Measurements from ENCODE around the gene CDKN2B.
A peak's percentile ranks its signal among the peaks of the same experiment; 100 is the strongest.
"Not testable (repeated sequence)": the region's sequence is repeated elsewhere in the genome, so short reads cannot be mapped to it uniquely, and the experiment has no call there.

The CDKN2B gene, protein sequence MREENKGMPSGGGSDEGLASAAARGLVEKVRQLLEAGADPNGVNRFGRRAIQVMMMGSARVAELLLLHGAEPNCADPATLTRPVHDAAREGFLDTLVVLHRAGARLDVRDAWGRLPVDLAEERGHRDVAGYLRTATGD

GRCh38 chr9:22008717-22009505 is at the start of gene CDKN2B:
TSS of gene CDKN2B (minus strand) at chr9:22009305. CDS start at chr9:22008953, 352 bp downstream.
- DNase-seq, result peak; percentile 70

DNA sequence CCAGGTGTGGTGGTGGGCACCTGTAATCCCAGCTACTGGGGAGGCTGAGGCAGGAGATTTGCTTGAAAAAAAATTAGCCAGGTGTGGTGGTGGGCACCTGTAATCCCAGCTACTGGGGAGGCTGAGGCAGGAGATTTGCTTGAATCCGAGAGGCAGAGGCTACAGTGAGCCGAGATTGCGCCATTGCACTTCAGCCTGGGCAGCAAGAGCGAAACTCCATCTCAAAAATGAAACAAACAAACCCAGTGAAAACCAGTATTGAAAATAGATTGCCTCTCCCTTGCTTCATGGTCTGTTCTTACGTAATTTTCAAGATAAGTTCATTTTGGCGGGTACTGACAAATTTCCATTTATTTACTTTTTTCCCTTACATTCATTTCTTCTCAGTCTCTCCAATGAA is 48.9 kb upstream of the CDKN2B start:
- not testable (repeated sequence) for DNase-seq

- DNase-seq, result no peak
Observed at GRCh38 chr9:22056402-22056801, 47.3 kb upstream of the CDKN2B start.

GRCh38 chr9:22055090-22055489 is 46.0 kb upstream of the CDKN2B start:
- no peak for DNase-seq

- no peak for DNase-seq
Observed at GRCh38 chr9:22054529-22054928, 45.4 kb upstream of the CDKN2B start.

- DNase-seq, result no peak
Observed at GRCh38 chr9:22054076-22054475, 45.0 kb upstream of the CDKN2B start.

- DNase-seq, result no peak
Observed at GRCh38 chr9:22053178-22053577, 44.1 kb upstream of the CDKN2B start.

GRCh38 chr9:22052376-22052945 is 43.4 kb upstream of the CDKN2B start:
- DNase-seq, result no peak

DNA sequence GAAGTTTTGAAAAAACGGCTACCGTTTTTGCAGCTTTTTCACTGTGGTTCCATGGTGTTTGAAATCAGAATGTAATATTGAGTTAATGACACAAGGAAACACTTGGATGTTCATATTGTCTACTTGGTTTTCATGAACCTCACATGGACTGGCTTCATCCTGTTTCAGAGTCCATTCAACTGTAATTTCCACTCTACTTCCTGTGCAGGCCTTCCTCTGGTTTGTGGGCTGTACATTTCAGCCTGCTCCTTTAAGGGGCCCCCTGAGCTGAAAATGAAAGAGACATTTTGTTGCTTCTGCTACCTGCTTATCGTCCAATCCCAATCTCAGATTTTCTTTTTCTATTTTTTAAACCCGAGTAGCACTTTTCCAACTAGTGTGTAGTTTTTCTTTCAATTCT is 41.8 kb upstream of the CDKN2B start:
- no peak for DNase-seq

GRCh38 chr9:22049411-22049810 is 40.3 kb upstream of the CDKN2B start:
- no peak for DNase-seq

DNA sequence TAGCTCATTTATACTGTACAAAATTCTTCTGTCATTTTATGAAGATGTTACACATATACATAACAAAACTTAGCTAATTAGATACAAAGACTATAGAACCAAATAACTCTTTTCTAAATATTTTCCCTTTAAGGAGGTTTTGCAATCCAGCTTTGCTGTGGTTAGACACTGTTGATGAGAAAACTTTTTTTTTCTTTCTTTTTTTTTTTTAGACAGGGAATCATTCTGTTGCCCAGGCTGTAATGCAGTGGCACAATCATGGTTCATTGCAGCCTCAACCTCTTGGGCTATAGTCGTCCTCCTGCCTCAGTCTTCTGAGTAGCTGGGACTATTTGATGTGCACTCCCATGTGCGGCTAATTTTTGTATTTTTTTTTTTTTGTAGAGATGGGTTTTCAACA is 38.5 kb upstream of the CDKN2B start:
- DNase-seq, result no peak

DNA sequence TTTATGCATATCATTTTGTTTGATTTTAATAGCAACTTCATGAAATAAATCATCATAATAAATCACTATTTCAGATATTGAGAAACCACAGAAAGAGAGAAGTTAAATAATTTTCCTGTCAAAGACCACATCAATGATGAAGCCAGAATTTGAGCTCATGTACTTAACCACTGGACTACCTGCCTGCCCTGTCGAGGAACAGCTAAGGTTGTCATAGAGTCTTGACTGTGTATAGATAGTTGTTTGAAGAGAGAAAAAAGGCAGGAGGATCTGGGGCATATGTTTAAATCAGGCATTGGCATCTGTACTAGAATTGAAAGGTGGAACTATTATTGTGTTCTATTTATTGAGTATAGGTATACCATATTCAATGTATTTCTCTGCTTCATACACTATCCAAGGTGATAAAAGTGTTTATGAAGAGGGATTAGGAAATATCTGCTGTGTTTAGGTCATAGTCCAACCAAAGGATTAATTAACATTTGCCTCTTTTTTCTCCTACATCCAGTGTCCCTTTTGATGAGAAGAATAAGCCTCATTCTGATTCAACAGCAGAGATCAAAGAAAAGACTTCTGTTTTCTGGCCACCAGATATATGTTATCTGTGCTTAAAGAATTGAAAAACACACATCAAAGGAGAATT is 37.3 kb upstream of the CDKN2B start:
- DNase-seq, result no peak

DNA sequence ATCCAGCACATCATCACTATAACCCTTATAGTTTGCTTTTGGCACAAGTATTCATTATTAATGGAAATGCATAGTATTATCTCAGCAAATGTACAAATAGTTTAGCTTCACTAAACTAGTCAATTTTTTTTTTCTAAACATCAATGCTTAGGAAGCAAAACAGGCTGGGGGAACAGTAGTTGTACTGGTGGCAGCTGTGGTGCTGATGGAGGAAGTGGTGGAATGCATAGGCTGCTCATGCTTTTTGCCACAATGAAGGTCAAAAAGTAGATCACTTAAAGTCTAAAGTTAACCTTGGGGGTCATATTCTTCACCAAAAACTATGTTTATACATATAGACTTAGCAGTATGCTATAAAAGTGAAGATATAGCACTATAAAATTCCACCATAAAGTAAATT is 36.3 kb upstream of the CDKN2B start:
- no peak for DNase-seq

GRCh38 chr9:22044583-22044982 is 35.5 kb upstream of the CDKN2B start:
- no peak for DNase-seq

DNA sequence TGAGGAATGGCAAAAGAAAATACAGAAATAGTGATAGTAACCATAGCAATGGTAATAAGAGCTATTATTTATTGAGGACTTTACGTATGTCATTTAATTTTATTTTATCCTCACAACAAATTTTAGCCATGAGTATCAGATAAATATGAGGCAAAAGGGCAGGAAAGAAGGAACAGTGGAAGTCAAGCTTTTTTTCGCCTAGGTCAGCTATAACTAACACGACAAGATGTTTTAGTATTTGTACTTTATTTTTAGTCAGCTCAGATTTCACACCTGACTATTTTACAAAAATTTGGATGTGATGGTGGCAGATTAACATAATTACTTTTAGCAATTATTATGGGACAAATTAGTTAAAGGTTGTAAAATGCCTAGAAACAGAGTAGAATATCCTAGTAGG is 34.8 kb upstream of the CDKN2B start:
- no peak for DNase-seq

- DNase-seq, result no peak
Observed at GRCh38 chr9:22041775-22042174, 32.7 kb upstream of the CDKN2B start.

- DNase-seq, result no peak
Observed at GRCh38 chr9:22041344-22041743, 32.2 kb upstream of the CDKN2B start.

- no peak for DNase-seq
Observed at GRCh38 chr9:22040760-22041159, 31.7 kb upstream of the CDKN2B start.

- DNase-seq, result no peak
Observed at GRCh38 chr9:22039258-22039657, 30.2 kb upstream of the CDKN2B start.

- DNase-seq, result no peak
Observed at GRCh38 chr9:22037954-22038690, 29.0 kb upstream of the CDKN2B start.

DNA sequence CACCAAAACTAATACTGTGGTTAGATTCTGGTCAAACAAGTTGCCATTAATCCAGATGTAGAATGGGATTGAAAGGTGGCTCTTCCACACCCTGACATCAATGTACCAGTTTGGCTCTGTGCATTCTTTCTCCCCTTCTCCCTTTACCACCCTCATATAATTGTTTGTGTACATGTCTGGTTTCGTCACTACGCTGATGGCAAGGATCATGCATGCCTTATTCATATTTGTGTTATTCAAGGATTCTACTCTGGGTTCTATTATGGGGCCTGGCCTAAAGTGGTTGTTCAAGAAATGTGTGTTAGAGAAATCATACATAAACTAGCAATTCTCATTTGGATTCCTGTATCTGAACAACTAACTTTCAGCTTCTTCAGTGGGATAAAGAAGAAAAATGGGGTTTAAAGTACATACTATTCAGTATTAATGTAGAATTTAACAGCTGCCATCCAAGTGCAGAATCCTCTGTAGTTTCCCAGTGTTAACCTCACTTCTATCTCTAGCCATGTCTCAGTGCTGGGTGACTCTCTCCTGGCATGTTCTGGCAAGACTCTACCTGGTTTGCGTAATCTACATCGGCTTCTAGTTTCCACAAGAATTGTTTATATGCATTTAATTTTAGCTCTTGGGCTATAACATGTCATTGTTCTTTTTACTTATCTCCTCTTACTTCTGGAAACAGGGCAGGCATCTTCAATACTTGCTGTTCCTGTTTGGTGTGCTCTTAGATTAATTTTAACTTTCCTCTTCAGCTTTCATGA is 27.9 kb upstream of the CDKN2B start:
- no peak for DNase-seq

- DNase-seq, result no peak
Observed at GRCh38 chr9:22035591-22036011, 26.5 kb upstream of the CDKN2B start.
